GM18868 (cell line): ENCODE results near the gene PALMD.

Experiments
- ATAC-seq: cut with Tn5 transposase; IDR thresholded peaks from one replicate; pipeline ENCODE4 v1.9.1; 2021; ENCODE audit warnings: mild to moderate bottlenecking, moderate library complexity; ENCODE audit not compliant: unreplicated experiment

The PALMD gene

GRCh38 chr1:99645699-99646531, at the start of gene PALMD:
Gene PALMD, plus strand, starts transcription at chr1:99646113. Its CDS starts 205 bp downstream, at chr1:99646318.
- ATAC-seq: no peak

DNA sequence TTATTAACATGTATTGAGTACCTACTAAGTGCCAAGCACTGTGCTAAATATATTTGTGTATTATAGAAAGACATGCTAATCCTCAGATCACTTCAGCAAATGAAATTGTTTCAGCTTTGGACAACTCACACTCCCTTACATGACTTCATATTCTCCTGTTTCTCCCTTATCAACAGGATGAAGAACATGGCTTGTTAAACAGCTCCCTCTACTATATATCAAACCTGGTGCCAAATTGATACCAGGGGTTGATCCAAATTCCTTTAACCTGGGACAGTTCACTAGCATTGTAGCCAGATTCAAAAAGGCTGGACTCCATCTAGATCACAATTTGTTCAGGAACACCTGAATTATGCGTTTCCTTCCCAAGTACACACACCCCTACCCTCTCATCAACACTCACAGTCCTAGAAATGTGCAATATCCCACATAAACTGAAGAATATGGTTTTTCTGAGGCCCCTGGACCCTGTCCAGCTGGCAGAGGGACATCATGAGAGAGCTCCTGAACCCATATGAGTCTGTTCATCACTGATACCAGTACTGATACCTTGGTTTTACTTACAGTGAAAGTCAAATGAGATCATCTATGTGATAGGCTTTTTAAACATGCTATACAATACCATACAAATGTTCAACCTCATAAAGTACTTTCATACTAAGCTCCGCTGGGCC, 47.0 kb upstream of the PALMD start:
- ATAC-seq: no peak

DNA sequence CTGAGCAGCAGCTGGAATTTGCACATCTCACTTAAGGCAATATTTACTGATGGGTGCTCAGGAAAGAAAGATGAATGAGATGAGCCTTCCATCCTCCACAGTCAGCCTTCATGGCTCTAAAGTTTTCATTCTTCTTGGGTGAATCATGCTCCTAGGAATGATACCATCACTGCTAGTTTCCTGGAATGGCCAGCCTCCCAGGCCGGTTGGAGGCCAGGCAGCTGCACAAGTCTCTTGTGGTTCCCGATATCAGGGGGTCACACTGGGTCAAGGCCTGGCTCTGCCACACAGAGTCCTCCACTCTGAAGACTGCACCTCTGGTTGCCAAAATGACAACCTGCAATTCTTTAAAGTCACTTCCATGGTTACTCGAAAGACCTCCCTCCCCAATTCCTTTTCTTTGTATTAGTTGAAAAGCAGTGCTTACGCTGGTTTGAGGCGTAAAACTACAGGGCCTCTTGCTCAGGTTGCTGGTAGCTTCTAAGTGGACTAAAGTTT, 46.2 kb upstream of the PALMD start:
- ATAC-seq: no peak

- ATAC-seq: no peak
Measured at GRCh38 chr1:99600782-99601181, 45.1 kb upstream of the PALMD start.

- no peak for ATAC-seq
Measured at GRCh38 chr1:99601208-99601607, 44.7 kb upstream of the PALMD start.

- no peak for ATAC-seq
Measured at GRCh38 chr1:99601709-99602403, 44.1 kb upstream of the PALMD start.

- ATAC-seq: no peak
Measured at GRCh38 chr1:99602404-99602969, 43.4 kb upstream of the PALMD start.

GRCh38 chr1:99603699-99604560, 42.0 kb upstream of the PALMD start:
- ATAC-seq: no peak

- ATAC-seq: no peak
Measured at GRCh38 chr1:99606306-99606705, 39.6 kb upstream of the PALMD start.

- no peak for ATAC-seq
Measured at GRCh38 chr1:99607590-99607989, 38.3 kb upstream of the PALMD start.

DNA sequence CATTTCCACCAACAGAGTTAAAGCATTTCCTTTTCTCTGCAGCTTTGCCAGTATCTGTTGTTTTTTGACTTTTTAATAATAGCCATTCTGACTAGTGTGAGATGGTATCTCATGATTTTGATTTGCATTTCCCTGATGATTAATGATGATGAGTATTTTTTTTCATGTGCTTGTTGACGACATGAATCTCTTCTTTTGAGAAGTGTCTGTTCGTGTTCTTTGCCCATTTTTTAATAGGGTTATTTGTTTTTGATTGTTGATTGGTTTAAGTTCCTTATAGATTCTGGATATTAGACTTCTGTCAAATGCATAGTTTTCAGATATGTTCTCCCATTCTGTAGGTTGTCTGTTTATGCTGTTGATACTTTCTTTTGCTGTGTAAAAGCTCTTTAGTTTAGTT, 37.9 kb upstream of the PALMD start:
- no peak for ATAC-seq

- no peak for ATAC-seq
Measured at GRCh38 chr1:99613716-99614115, 32.2 kb upstream of the PALMD start.

DNA sequence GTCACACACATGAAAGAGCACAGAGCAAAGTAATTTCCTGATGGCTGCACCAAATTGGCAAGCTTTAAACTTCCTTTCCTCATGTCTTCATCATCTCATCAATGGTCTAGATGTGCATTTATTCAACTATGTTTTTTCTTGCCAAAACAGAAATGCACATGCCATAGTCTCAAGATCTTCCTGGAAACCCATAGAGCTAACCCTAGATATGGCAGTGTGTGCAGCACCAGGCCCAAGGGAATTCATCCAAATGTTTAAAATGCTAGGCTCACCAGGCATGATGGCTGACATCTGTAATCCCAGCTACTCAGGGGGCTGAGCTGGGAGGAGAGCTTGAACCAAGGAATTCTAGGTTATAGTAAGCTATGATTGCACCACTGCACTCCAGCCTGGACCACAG, 31.2 kb upstream of the PALMD start:
- no peak for ATAC-seq

GRCh38 chr1:99619583-99619982, 26.3 kb upstream of the PALMD start:
- ATAC-seq: no peak

GRCh38 chr1:99621340-99621901, 24.5 kb upstream of the PALMD start:
- ATAC-seq: no peak

DNA sequence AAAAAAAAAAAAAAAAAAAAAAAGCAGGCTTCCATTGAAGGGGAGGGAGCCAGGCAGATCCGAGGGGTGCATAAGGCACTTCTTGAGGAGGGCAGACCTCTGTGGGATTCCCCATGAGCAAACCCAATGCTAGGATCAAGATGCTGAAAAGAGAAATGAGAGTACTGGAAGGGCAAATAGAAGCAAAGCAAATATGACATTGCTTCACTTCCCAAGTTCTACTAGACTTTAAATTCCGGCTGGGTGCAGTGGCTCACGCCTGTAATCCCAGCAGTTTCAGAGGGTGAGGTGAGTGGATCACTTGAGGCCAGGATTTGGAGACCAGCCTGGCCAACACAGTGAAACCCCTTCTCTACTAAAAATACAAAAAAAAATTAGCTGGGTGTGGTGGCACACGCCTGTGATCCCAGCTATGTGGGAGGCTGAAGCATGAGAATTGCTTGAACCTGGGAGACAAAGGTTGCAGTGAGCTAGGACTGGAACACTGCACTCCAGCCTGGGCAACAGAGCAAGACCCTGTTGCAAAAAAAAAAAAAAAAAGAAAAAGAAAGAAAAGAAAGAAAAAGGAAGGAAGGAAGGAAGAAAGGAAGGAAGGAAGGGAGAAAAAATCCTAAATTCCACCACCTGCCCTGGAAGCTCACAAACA, 23.1 kb upstream of the PALMD start:
- ATAC-seq: no peak

- ATAC-seq: no peak
Measured at GRCh38 chr1:99623554-99623953, 22.4 kb upstream of the PALMD start.

DNA sequence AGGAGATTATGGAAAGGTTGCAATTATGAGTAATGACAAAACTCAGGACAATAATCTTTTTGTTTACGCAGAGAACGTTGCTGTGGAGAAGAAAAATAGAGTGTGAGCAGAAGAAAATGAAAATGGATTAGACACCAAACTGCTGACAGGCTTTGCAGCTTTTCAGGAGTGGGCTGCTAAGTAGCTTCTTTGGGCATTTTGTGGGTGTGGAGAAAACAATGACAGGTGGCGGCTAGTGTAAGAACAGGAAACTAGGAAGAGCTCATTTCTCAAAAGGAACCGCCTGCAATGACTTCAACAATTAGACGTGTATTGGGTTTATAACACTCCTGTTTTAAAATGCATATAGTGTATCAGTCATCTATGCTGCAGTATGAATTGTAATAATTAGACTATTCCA, 18.3 kb upstream of the PALMD start:
- ATAC-seq: no peak

DNA sequence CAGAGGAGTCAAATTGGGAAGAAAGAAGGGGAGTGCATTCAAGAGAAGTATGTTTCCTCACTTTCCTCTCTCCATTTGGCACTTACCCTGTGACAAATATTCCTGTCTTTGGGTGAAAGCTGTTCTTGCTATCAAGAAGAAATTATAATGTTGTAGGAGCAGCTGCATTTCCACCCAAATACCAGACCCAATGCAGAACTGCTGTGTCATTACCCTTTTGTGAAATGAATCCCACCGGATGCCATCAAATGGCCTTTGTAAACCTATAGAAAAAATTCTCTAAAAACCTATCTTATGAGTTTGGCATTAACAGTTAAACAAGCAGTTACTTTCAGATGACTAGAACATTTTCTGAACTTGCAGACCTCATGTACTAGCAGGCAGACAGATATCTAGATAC, 16.7 kb upstream of the PALMD start:
- ATAC-seq: no peak
